HG02759 (cell line): ENCODE data around the gene PODN.

Source experiments
- ATAC-seq: cut with Tn5 transposase; IDR thresholded peaks from one replicate; pipeline ENCODE4 v1.9.1; 2021; ENCODE audit warnings: mild to moderate bottlenecking, moderate library complexity; ENCODE audit not compliant: unreplicated experiment

The PODN gene

DNA sequence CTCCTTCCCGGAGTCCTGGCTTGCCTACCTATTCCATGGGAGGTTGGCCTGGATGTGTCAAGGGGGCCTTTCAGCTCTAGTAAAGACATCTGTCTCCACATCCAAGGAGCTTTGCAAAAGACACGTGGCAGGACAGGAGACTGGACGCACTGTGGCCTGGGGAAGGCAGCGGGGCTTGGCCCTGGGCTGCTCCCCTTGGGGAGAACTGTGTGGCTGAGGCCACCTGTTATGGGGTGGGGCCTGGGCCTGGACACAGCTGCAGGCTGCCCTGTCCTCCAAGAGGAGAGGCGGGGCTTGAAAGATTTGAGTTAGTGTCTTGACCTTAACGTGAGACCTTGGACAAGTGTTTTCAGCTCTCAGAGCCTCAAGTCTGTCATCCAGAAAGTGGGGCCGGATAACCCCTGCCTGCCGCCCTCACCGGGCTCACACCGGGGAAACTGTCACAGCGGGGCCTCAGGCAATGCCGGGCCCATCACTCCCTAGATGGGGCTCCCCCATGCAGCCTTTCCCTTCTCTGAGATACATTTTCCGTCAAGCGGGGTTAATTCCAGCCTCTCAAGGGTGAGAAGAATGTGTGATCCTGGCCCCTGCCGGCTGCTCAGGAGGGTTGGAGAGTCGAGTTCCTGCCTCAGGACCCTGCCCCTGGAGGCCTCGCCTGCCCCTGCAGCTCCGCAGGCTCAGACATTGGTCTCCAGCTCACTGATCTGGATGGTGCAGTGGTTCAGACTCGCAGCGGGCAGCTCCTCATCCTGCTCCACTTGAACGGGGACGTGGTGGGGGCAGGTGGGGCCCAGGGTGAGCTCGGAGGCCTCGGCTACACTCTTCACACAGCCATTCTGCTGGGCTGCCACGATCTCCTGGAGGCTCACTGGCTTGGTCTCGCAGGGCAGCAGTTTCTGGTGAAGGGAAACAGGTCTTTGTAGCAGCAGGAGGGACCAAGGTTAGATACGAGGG is 25.6 kb downstream of the PODN start:
- ATAC-seq = no peak

DNA sequence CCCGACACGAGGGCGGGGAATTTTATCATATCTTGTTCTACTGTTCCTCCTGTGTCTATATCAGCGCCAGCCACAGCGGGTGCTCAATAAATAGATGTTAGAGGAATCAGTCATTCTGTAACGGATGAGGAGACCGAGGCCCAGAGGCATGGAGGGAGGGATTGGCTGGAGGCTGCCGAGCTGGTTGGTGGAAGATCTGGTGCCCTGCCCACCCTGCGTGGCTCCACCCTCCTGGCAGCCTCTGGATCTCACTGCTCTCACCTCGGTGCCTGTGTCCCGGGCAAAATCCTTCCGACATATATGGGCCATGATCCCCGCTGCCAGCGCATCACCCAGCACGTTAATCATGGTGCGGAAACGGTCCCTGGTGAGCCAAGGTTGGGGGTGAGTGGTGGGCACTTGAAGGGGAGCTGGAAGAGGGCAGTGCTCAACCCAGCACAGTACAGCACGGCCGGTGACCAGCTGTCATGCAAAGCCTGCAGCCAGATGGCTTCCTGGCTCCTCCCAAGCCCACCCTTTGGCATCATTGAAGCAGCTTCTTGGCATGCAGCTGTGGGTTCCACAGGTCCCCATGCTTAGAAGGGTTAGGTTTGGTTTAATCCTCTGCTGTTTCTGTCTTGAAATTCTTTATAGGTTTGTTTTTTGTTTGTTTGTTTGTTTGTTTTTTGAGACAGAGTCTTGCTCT is 26.7 kb downstream of the PODN start:
- no peak for ATAC-seq

DNA sequence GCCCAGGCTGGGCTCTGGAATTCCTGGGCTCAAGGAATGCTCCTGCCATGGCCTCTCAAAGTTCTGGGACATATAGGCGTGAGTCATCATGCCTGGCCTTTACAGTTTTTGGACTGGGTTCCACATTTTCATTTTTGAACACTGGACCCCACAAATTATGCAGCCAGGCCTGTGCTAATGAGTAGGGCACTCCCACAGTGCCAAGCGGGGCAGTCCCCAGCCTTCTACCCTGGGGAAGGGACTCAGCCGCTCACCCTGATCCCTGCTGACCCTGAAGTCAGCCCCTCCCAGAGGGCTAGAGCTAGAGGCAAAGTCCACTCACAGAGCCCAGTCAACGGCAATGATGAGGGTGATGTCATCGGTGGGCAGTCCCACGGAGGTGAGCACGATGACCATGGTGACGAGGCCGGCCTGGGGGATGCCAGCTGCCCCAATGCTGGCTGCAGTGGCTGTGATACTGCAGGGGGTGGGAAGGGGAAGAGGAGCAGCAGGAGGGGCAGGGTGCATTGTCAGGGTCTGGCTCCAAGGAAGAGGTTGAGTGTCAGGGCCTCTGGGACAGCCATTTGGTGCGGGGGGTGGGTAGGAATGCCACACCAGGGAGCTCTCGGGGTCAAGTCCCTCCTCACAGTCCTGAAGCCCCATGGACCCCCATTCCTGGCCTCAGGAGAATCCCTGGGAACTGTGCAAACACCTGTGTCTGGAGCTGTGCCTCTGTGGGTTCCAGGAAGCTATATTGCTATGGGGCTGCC is 27.6 kb downstream of the PODN start:
- no peak for ATAC-seq

DNA sequence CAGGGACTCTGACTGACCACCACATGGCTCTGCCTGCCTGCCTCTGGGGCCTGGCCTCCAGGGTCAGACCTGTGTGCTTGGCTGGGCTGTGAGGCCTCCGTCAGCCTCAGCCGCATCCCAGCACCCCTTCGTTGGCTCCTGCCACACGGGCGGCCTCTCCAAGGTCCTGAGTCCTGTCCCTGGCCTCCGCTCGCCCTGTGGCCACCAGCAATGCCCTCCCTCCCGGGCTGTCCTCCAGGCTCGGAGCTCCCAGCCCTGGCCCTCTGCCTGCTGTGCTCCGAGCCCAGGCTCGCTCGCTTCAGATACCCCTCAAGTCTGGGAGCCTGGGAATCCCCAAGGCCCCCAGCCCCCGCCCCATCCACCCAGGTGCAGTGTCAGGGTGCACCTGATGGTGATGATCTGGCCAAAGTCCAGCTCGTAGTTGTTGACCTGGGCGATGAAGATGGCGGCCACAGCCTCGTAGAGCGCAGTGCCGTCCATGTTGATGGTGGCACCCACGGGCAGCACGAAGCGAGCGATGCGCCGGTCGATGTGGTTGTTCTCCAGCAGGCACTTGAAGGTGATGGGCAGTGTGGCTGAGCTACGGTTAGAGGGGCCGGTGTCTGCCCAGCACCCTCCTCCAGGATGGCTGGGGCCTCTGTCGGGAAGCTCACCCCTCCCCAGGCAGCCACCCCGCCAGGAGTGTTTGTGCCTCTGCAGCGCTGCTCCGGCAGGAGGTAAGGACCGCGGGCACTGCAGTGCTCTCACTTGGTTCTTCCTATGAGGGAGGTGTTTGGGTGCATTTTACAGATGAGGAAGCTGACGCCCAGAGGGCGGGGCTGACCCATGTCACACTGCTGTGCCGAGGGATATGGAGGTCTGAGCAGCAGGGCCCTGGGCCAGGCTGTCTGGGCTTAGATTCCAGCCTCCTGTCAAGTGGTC is 28.5 kb downstream of the PODN start:
- no peak for ATAC-seq

DNA sequence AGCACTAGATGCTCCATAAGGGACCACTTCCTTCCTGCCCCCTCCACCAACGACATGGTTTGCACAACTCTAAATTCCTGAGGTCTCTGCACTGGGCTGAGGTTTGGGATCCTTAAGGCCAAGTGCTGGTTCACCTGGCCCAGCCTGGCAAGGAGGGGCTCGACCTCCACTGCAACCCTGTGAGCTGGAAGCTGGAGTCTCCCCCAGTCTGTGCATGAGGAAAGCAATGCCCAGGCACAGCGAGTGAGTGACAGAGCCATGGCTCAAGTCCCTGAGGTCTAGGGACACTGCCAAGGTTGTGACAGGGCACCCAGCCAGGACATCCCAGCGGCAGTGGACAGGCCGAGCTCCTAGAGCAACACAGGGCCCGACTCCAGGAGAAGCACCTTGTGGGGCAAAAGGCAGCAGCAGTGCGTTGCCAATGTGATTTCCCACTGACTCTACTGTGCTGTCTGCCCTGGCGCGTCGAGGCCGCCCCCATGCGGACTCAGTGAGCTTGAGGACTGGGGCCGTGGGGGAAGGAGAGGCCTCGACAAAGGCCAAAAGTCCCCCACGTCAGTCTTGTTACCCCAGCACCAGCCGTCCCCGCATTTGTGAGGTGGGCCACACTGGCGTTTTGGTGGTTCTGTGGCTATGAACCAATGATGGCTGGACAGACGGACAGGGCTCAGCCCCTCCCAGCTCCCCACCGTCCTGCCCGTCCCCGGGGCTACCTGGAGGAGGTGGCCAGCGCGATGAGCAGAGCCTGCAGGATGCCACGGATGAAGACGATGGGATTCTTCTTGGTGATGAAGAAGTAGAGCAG is 30.0 kb downstream of the PODN start:
- ATAC-seq = no peak

DNA sequence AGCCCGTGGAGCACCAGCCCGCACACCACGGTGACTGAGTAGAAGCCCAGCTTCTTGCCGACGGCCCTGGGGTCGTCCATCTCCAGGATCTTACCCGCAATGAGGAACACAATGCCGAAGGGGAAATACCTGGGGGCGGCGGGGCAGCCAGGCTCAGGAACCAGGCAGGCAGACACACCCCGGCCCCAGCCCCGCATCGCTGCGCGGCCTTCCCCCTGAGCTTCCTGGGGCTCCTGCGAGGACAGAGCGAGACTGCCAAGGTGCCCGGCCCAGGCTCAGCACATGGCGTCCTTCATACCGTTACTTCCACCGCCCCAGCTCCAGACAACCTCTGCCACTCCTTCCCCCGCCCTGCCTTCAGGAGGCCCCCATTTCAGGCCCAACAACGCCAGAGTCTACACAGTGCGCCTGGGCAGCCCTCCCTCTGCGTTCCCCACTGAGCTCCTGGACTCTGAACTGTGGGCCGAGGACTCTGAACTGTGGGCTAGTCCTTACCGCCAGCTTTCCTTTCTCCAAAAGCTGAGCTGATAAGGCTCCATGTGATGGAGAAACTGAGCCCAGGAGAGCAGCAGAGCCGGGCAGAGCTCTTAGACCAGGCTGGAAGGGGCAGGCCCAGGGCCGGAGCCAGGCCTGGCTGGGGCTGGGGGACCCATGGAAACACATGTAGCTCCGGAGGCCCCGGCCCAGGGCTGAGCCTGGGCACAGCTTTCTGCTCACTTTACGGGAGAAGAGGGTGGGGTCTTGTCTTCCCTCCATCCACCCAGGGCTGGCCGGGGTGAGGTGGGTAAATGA is 30.8 kb downstream of the PODN start:
- ATAC-seq = no peak

DNA sequence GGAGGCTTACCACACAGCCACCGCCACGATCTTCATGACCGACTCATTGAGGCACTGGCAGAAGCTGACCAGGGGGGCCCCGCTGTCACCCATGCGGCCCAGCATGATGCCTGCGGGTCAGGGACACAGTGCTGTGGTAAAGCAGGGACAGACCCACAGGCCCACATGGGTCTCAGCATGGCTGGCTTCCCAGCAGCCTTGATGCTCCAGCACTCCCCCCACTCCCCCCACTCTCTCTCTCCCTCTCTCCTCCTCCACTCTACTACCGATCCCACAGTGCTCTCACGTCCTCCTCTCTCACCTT is 31.4 kb downstream of the PODN start:
- no peak for ATAC-seq

DNA sequence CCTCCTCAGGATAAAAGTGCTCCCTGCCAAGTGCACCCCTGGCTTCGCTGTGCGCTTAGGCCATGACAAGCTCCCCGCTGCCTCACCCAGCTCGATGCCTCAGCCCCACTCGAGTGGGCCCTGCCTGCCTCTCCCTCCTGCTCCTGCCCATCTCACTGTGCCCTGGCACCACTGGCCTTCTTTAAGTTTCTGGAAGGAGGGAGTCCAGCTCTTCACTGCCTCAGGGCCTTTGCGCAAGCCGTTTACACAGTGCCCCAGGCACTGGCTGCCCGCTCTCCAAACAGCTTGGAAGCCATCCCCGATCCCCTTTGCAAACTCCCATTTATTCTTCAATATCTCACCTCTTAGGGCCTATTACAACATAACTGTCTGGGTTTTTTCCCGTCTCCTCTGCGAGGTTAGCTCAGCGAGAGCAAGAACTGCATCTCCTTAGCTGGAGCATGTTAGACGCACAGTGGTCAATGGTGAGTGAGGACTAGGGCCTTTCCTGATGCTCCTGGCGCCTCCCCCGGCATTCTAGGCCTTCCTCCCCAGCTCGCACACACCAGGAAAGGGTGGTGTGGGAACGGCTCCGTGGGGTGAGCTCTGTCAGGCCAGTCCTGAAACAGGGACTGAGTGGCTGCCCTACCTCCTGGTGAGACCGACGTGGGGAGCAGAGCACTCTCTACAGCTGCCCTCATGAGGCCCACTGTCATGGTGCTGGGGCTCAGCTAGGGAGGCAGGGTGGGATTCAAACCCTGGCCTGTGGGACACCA is 31.9 kb downstream of the PODN start:
- no peak for ATAC-seq

DNA sequence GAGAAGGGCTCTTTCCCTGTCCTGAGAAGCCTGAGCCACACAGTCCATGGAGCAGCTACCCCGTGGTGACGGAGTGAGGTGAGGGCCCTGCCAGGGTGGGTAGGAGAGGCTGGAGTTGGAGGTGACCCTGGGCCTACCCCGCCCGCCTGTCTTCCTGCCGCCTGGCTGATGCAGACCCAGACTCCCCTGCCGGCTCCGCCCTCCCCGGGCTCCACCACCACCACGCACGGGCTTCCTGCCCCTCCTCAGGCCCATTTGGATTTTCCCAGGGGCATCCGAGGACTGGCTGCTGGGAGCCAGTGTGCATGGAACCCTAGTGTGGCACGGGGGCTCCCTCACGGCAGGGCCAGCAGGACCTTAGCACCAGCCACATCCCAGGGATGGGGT is 32.5 kb downstream of the PODN start:
- ATAC-seq = no peak

DNA sequence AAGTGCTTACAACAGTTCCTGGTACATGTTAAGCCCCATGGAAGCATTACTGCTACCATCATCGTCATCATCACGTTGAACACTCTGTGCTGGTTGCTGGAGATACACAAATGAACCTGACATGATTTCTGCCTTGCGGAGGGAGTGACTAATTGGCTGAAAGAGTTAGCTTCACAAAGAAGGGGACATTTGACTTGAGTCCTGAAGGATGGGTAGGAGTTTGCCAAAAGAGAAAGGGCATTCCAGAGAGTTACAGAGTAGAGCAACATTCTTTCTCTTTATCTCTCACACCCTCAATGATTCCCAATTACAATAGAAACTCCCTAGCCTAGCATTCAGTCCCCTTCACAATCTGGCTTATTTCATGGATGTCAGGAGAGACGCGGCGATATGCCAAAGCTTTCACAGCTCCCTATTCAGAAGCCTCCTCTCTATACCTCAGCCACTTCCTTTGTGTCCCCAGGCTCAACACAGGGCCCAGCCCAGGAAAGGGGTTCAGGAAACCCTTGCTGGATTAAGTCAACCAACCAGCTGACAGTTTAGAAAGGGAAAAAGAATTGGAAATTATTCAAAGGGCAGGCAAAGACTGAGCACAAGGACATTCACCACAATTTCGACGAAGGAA is 42.4 kb downstream of the PODN start:
- ATAC-seq = no peak

DNA sequence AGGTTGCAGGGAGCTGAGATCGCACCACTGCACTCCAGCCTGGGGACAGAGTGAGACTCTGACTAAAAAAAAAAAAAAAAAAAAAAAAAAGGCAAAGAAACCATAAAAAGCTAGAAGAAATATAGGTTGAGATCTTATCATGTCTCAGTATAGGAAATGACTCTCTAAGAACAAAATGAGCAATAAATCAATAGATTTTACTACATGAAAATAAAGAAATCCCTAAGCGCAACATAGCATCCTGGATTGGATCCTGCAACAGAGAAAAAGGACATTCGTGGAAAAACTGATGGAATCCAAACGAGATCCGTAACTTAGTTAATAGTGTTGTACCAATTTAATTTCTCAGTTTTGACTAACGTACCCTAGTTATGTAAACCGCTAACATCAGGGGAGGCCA is 45.1 kb downstream of the PODN start:
- ATAC-seq = no peak

DNA sequence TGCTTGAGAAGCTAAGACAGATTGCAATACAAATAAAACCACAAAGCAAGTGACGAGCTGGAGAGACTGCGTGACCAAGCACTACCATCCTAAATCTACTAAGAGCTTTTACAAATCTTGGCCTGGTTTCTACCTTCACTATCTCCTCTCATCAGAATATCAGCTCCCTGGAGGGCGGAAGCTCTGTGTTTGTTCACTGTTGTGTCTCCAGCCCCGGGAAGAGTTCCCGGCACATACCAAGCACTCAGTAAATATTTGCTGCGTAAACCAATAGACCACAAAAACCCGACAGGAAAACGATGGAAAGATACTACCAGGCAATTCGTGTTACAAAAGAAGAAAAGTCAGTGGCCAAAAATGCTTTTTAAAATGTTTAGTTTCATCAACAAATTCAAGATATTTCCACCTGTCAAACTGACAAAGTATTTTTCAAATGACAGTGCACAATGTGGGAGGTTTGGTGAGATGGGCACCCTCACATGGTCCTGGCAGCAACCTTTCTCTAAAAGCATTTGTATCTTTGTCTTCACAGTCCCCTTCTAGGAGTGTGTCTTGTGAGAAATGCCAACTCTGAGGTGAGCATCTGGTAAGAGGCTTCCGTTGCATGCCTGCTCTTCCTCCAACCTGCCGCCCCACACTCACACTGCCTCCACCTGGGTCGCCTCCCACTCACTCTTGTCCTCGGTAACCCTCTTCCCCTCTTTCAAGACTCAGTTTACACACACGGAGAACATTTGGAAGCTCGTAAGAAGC is 45.7 kb downstream of the PODN start:
- no peak for ATAC-seq

DNA sequence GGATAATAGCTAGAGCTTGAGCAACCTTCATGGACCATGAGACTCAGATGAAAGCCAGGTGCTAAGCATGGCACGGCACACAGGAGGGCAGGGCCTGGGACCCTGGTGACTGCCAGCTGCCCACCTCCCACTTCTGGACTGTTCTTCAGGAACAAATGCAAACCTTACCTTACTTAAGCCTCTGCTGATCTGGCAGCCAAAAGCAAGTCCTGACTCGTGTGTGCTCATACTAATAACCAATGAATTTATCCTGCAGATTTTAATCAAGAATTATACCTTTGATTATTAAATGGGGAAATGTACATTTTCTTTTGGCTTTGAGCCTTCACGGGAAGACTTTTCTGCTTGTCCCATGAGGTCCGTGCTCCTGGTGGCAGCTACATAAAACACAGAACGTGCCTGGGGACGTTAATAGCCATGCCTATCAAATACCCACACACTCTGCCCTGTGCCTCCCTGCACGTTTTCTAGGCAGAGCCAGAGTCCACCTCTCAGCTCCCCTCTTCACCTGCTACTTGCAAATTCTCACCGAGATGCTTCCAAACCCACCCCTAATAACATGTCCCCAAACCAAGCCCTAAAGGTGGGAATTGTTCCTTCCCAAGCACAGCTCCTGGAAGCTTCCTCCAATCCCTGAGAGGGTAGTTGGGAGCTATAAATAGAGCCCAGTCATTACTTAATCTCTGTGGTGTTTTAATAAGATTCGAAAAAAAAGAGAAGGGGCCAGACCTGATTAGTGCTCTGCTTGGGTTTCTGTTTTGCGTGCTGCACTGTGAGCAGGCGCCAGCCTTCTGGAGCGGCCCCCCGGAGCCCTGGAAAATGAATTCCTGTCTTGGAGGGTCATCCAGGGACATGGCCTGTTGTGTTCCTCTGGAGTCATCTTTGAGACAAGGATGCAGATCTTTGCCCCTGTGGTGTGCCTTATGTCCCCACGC is 46.9 kb downstream of the PODN start:
- ATAC-seq = no peak

DNA sequence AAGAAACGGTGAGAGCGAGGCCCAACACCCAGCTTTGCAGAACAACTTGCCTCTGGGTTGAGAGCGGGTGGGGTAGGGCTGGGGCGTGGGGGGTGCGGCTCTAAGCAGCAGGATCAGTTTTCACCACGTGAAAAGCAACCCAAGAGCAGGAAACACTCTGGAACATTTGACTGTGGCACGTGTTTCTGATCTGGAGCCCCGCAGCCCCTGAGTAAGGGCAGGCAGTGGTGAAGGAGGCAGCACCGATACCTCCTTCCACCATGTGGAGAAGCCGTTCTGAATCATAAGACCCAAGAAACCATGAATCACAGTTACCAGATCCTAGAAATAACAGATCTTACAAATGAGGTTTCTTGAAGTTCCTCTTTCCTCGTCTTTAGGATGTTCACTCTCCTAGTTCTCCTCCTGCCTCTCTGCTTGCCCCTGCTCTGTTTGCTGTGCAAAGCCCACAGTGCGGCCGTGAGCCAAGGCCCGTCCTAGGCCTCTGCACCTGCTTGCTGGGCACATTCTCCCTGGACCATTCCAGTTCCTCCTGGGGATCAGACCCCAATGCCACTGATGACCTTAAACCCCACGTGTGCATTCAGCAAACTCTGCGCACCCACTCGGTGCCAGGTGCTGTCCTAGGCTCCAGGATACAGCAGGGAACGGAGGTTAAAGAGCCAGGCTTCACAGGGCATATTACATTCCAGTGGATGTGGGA is 48.5 kb downstream of the PODN start:
- ATAC-seq = no peak

DNA sequence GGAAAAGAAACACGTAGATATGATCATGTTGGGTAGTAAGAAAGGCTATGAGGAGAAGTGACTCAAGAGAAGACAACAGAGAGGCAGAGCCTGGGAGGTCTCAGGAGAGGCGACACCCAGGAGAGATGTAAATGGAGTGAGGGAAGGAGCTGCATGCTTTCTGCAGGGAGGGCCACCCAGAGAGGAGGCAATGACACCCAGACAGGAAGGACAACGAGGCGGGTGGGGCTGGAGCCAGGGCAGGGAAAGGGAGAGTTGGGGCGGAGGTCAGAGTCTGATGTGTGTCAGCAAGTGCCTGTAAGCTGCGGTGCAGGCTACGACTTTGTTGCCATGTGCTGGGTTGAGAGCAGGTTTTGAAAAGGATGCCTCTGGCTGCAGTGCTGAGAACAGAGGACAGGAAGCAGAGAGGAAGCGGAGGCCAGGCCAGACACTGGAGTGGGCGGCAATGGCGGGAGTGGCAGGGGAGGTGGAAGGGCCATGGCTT is 49.1 kb downstream of the PODN start:
- ATAC-seq = no peak
